ENCODE data around the gene HDAC4.
"Not testable (repeated sequence)": the region's sequence is repeated elsewhere in the genome, so short reads cannot be mapped to it uniquely, and the experiment has no call there.

Gene HDAC4

DNA sequence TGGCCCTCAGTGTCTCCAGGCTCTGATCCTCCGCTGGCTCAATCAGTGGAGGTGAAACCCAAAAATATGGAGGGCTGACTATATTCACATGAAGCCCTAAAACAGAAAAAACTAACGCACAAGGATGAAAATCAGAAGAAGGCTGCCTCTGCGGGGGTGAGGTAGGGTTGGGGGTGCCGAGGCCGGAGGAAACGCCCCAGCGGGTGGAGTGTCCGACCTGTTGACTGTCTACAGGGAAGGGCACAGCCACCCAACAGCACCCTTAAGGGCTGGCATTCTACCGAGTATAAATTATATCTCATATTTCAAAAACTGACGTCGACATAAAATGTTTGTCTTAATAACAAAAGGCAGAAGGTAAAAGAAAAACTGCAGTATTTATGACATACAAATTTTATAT is 223.5 kb downstream of the HDAC4 start:
- POLR2A ChIA-PET, result no interaction called here
- CTCF ChIA-PET, result no interaction called here

DNA sequence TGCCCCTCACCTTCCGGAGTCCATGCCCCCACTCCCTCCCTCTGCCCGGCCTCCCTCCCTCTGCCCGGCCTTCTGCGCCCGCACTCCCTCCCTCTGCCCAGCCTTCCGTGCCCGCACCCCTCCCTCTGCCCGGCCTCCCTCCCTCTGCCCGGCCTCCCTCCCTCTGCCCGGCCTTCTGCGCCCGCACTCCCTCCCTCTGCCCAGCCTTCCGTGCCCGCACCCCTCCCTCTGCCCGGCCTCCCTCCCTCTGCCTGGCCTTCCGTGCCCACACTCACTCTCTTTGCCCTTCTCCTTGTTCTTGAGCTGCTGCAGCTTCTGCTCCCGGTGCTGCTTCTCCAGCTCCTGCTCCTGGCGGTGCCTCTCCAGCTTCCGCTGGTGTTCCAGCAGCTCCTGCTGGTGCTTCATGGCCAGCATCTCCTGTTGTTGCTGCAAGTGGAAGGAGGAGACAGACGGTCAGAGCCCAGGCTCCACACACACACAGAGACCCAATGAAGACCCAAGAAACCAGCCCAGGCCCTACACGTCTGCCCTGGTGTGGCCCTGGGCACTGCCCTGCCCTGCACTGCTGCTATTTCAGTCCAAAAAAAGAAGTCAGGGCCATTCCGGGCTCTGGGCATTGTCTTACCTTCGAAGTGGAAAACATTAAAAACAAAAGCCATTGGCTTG is 224.5 kb downstream of the HDAC4 start:
- POLR2A ChIA-PET; DNase-seq (ENCODE audit: extremely low spot score); CTCF ChIA-PET: not testable (repeated sequence)

More for the DNA sequence above, 223.5 kb downstream of the HDAC4 start:
- TF ChIP-seq CTBP1 (IDR thresholded peaks at IDR 0.05; ENCODE audit: borderline replicate concordance) (no peak), SUZ12 (IDR thresholded peaks at IDR 0.05) (no peak), FOXK2 (IDR thresholded peaks at IDR 0.05) (no peak)
- no peak for DNase-seq (ENCODE audit: extremely low spot score)

DNA sequence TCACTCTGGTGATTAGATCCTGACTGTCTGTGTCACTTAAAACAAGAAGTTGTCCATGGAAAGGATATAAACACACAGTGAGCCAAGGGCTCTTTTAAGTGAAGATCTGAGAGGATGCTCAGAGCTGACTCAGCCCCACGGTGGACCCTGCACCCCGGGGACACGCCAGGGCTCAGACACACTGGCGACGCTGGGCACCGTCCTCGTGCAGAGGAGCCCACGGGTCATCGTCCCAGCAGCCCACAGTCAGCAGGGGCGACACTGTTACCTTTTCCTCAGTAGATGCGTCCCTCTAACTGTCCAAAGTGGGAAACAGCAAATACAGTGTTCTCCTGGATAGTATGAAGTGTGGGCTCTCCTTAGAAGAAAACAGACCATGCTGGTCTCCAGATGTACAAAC is 225.6 kb downstream of the HDAC4 start:
- TF ChIP-seq, protein P1, sequence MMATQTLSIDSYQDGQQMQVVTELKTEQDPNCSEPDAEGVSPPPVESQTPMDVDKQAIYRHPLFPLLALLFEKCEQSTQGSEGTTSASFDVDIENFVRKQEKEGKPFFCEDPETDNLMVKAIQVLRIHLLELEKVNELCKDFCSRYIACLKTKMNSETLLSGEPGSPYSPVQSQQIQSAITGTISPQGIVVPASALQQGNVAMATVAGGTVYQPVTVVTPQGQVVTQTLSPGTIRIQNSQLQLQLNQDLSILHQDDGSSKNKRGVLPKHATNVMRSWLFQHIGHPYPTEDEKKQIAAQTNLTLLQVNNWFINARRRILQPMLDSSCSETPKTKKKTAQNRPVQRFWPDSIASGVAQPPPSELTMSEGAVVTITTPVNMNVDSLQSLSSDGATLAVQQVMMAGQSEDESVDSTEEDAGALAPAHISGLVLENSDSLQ (IDR thresholded peaks at IDR 0.05), result no peak
- TF ChIP-seq TARDBP (IDR thresholded peaks at IDR 0.05), result no peak
- TF ChIP-seq BHLHE40 (IDR thresholded peaks at IDR 0.05; ENCODE audit: borderline replicate concordance), result no peak
- no peak for TF ChIP-seq L3MBTL2 (conservative IDR thresholded peaks at IDR 0.05)
- TF ChIP-seq ARNT (IDR thresholded peaks at IDR 0.05), result no peak
- no peak for TF ChIP-seq FOXM1 (IDR thresholded peaks at IDR 0.05; ENCODE audit: borderline replicate concordance)
- TF ChIP-seq LEF1 (IDR thresholded peaks at IDR 0.05; ENCODE audit: borderline replicate concordance), result no peak
- no peak for TF ChIP-seq SP1 (IDR thresholded peaks at IDR 0.05)
- no peak for DNase-seq (ENCODE audit: extremely low spot score)
- POLR2A ChIA-PET, result no interaction called here
- CTCF ChIA-PET, result no interaction called here

DNA sequence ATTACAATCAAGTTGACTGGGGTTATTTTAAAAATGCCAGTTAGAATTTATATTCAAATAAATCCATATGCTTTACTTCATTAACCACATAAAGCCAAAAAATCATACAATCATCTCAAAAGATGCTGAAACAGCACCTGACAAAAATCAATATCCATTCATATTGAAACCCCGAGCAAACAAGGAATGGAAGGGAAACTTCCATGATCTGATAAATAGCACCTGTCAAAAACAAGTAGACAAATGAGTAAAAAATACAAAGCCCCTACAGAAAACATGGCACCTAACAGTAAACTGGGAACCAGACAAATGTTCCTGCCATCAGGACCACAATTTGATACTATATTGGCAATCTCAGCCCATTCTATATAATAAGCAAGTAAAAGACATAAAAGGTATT is 227.5 kb downstream of the HDAC4 start:
- ChIA-PET POLR2A (no interaction called here), CTCF (no interaction called here)
- no peak for DNase-seq (ENCODE audit: extremely low spot score)
- no peak for TF ChIP-seq LEF1 (IDR thresholded peaks at IDR 0.05; ENCODE audit: borderline replicate concordance)
- TF ChIP-seq SUZ12 (IDR thresholded peaks at IDR 0.05), result no peak
- no peak for TF ChIP-seq NFRKB (IDR thresholded peaks at IDR 0.05)
- no peak for TF ChIP-seq SP1 (IDR thresholded peaks at IDR 0.05)
- no peak for TF ChIP-seq FOXM1 (IDR thresholded peaks at IDR 0.05; ENCODE audit: borderline replicate concordance)
- TF ChIP-seq ARNT (IDR thresholded peaks at IDR 0.05), result no peak
- TF ChIP-seq ZNF384 (IDR thresholded peaks at IDR 0.05), result no peak
- no peak for TF ChIP-seq L3MBTL2 (conservative IDR thresholded peaks at IDR 0.05)
- no peak for TF ChIP-seq FOXA1 (IDR thresholded peaks at IDR 0.05)
- TF ChIP-seq TARDBP (IDR thresholded peaks at IDR 0.05), result no peak
- TF ChIP-seq HDGF (IDR thresholded peaks at IDR 0.05; ENCODE audit: borderline replicate concordance), result no peak
- no peak for TF ChIP-seq CTBP1 (IDR thresholded peaks at IDR 0.05; ENCODE audit: borderline replicate concordance)
- TF ChIP-seq BHLHE40 (IDR thresholded peaks at IDR 0.05; ENCODE audit: borderline replicate concordance), result no peak

DNA sequence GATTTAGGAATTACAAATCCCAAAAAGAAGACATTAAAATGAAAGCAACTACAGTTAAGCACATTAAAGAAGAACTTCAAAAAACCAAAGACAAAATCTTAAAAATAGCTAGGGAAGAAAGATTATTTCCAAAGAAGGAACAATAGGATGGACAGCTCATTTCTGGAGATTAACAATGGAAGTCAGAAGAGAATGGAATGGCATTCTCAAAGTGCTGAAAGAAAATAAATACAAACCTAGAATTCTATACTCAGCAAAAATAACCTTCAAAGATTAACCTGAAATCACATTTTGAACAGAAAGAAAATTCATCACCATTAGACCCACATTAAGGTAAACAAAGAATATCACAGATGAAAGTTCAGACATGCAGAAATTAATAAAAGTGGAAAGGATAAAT is 229.2 kb downstream of the HDAC4 start:
- TF ChIP-seq SP1 (IDR thresholded peaks at IDR 0.05), result no peak
- no peak for TF ChIP-seq SUZ12 (IDR thresholded peaks at IDR 0.05)
- TF ChIP-seq ARNT (IDR thresholded peaks at IDR 0.05), result no peak
- TF ChIP-seq TARDBP (IDR thresholded peaks at IDR 0.05), result no peak
- no peak for TF ChIP-seq HDGF (IDR thresholded peaks at IDR 0.05; ENCODE audit: borderline replicate concordance)
- no peak for TF ChIP-seq FOXA1 (IDR thresholded peaks at IDR 0.05)
- no peak for TF ChIP-seq NFRKB (IDR thresholded peaks at IDR 0.05)
- no peak for TF ChIP-seq ZNF384 (IDR thresholded peaks at IDR 0.05)
- no peak for TF ChIP-seq L3MBTL2 (conservative IDR thresholded peaks at IDR 0.05)
- TF ChIP-seq CTBP1 (IDR thresholded peaks at IDR 0.05; ENCODE audit: borderline replicate concordance), result no peak
- ChIA-PET POLR2A (no interaction called here), CTCF (no interaction called here)
- DNase-seq (ENCODE audit: extremely low spot score), result no peak

DNA sequence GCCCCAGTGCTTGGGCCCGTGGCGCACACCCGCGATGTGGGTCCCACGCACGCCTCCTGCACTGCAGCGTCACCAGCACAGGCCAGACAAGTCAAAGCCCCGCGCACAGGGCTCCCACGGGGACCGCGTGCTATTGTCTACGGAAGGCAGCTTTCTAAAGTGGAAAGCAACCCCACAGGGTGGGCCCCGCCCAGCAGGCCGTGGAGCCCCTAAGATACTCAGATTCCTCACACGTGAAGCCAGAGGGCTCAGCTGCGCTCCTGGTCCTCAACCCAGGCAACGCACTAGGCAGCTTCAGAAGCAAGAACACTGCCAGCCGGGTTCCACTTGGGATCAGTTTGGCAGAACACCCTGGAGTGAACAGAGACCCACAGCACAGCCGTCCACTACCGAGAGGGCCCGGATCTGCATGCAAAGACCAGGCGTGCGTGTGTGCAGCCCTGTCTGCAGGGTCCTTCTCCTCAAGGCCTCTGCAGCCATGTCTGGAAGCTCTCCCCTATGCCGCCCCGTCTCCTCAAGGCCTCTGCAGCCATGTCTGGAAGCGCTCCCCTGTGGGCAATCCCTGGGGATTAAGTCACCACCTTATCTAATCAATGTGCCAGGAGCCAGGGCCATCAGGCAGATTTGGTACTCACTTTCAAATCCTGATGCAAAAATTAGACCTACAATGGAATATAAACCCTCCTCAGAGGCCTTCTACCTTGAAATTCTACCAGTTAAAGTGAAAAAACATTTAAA is 231.3 kb downstream of the HDAC4 start:
- ChIA-PET POLR2A (no interaction called here), CTCF (interaction anchor here (0.8 kb wide), 1 partner anchor 12 kb away, joined by 3 read pairs; no protein-coding TSS in a partner anchor)
- TF ChIP-seq ELF4 (IDR thresholded peaks at IDR 0.05), result no peak
- DNase-seq (ENCODE audit: extremely low spot score), result no peak

DNA sequence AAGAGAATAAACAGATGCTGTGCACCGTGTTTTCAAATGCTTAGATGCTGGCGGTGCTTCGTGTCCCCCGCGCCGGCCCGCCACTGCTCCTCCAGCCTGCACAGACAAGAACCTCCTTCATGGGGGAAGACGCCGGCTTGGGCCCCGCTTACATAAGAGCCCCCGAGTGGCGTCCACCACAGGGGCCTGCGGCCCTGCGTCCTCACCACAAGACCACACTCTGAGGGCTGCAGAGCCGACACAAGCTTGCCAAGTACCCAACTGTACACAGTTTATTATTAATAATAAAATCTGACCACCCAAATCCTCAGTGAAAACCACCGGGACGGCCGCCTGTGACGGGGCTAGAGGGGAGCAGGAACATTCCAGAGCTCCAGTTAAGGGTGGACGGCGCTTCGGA is 232.2 kb downstream of the HDAC4 start:
- POLR2A ChIA-PET, result no interaction called here
- TF ChIP-seq FOXK2 (IDR thresholded peaks at IDR 0.05), result no peak
- TF ChIP-seq BHLHE40 (IDR thresholded peaks at IDR 0.05; ENCODE audit: borderline replicate concordance), result no peak
- TF ChIP-seq NFRKB (IDR thresholded peaks at IDR 0.05), result no peak
- no peak for TF ChIP-seq HDGF (IDR thresholded peaks at IDR 0.05; ENCODE audit: borderline replicate concordance)
- TF ChIP-seq SUZ12 (IDR thresholded peaks at IDR 0.05), result no peak
- no peak for TF ChIP-seq FOXM1 (IDR thresholded peaks at IDR 0.05; ENCODE audit: borderline replicate concordance)
- no peak for TF ChIP-seq L3MBTL2 (conservative IDR thresholded peaks at IDR 0.05)
- no peak for TF ChIP-seq ARNT (IDR thresholded peaks at IDR 0.05)
- no peak for TF ChIP-seq ZNF384 (IDR thresholded peaks at IDR 0.05)
- TF ChIP-seq SP1 (IDR thresholded peaks at IDR 0.05), result no peak
- TF ChIP-seq CTBP1 (IDR thresholded peaks at IDR 0.05; ENCODE audit: borderline replicate concordance), result no peak
- TF ChIP-seq FOXA1 (IDR thresholded peaks at IDR 0.05), result no peak
- TF ChIP-seq TARDBP (IDR thresholded peaks at IDR 0.05), result no peak
- TF ChIP-seq, protein P1 (IDR thresholded peaks at IDR 0.05), result no peak
- TF ChIP-seq ELF4 (IDR thresholded peaks at IDR 0.05), result no peak
- no peak for DNase-seq (ENCODE audit: extremely low spot score)
- CTCF ChIA-PET, result interaction anchor here (0.8 kb wide), 1 partner anchor 11 kb away, joined by 3 read pairs; no protein-coding TSS in a partner anchor

All from HEK293T (cell line).